Activated CD4-positive, alpha-beta T cell treated with anti-CD3 and anti-CD28 coated beads for 1 hour (primary cell): ENCODE measurements around the gene WBP11.
A peak's percentile ranks its signal among the peaks of the same experiment; 100 is the strongest.

Source experiments
- DNase-seq: peaks from one replicate; pipeline ENCODE4 v3.0.0-alpha.2; 2020

Gene WBP11

GRCh38 chr12:14814014-14814413 is 10.7 kb upstream of the WBP11 start, which contains the start of gene SMCO3:
Gene SMCO3 (minus strand): TSS chr12:14814182. CDS start chr12:14806680, 7,502 bp downstream.
- DNase-seq: no peak

GRCh38 chr12:14811486-14811885 is 8.2 kb upstream of the WBP11 start:
- no peak for DNase-seq

GRCh38 chr12:14810953-14811483 is 7.7 kb upstream of the WBP11 start:
- DNase-seq: no peak

GRCh38 chr12:14810167-14810952 is 7.1 kb upstream of the WBP11 start:
- no peak for DNase-seq

GRCh38 chr12:14803830-14804160 is 517 bp upstream of the WBP11 start:
- no peak for DNase-seq

DNA sequence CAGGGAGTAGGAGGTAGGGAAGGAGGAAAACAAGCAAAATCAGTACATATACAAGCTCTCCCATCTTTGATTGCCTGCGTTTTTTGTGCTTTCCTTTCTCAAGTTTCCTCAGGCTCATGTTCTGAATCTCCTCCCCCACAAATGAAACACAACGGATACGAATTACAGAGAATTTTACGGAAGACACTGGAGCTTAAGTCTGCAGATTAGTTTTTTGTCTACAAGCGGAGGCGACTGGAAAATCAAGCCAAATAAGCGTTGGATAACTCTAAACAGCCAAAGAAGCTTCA is 612 bp downstream of the WBP11 start:
- no peak for DNase-seq

DNA sequence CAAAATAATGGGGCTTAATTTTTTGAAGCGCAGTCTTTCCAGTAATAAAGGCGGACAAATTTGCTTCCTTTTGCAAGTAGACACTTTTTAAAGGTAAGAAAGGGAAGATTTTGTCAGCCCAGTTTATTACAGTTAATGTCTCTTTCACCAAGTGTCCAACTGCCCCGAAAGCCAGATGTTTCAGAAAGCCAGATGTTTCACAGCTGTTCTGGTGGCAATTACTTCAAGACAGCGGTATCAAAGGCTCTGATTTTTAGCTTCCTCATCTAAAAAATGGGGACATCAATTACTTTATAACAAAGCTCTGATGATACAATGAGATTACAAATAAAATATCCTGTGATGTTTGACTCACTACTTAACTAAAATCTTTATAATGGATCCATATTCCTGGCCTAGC is 1.0 kb downstream of the WBP11 start:
- no peak for DNase-seq

DNA sequence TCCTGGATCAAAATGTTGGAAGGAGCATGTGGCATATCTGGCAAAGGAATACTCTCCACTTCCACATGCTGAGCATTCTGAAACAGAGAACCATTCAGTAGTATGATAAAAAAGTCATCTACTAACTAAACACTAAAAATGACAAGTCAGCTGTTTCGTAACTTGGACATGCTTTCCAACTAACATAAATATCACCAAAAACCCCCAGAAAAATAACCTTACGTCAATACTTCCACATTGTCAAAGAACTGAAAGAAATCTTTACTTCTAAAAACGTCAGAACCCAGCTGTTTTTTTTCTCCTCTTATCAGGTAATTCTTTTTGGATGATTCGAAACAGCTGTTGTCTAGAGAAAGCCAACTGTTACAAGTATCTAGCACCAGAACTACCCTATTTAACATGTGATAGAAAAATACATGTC is 8.2 kb downstream of the WBP11 start:
- DNase-seq: no peak

DNA sequence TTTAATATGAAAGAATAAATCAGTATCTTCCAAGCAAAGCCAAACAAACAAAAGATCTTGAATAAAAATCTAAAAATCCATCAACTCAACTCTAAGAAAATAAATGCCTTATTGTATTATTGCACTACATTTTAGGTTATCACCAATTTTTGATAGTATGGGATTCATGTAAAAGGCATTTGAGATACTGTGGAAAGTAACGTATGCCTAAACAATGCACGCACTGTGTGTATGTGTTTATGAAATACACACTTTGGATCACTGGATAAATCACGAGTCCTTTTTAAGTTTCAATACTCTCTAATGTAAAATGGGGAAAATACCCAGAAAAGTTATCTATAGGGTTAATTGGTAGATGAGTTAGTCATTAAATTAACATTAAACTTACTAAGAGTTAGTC is 17.7 kb downstream of the WBP11 start:
- DNase-seq: no peak

DNA sequence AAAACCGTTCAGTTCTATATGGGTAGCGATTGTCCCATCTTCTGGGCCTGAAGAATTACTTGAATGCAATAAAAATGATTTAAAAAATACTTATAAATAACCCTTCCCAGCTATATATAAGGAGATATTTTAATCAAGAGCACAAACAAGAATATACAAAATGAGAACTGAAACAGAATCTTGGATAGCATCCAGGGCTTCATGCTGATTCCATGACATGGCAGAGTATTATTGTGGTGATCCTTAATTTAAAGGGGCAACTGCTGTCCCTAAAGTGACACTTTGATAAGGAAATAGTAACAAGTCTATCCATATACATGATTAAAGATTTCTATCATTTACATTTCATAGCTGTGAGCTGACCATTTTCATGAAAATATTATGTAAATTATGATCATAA is 18.8 kb downstream of the WBP11 start:
- no peak for DNase-seq

DNA sequence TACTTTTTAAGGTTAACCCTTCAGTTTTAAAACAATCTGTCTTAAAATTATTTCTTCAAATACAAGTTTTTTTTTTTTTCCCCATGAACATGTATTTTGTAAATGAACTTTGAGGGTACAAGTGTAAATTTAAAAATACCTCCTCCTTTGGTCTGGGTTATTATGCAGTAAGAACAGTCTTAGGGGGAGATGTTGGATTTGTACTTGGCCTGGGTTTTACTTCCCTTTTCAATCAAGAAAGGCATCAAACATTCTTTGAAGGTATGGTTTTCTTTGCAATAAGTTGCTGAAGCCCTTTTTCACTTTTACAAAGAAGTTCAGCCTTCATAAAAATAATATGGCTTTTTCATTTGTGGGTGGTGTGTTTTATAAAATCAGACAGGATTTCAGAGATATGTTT is 20.5 kb downstream of the WBP11 start:
- no peak for DNase-seq

- no peak for DNase-seq
Measured at GRCh38 chr12:14781563-14781962, 21.7 kb downstream of the WBP11 start.

DNA sequence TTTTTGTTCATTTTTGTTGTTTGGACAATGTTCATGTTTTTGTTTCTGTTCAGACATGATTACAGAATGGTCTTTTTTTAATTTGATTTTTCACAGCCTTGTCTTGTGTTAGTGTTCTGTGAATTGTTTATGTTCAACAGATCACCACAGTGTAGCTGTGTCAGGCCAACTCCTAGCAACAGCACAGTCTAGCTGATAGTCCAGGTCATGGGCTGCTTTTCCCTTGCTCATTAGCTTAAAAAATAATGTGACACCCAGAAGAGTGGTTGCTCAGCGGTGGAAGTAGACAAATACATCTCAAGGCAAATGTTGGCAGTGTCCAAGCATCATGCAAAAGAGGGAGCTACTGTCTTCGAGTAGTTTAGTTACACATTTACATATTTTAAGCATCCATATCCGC is 22.4 kb downstream of the WBP11 start:
- DNase-seq: no peak

- DNase-seq: no peak
Measured at GRCh38 chr12:14779834-14780233, 23.4 kb downstream of the WBP11 start.

DNA sequence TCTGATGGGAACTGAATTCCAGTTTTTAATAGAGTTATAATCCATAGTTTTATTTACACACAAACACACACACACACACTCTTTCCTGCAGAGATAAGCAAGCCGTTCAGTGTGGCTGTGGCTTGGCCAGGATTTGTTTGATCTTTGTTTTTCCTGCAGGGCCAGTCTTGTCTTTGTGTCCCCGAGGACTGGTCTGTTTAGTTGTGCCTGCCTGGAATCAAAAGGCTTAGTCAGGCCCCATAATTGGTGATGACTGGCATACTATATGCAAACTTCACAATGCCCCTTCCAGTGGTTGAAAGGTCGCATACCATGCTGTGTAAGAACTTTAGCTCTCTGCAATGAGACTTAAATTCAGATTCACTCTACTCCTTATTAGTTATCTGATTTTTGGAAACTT is 26.0 kb downstream of the WBP11 start:
- DNase-seq: no peak

DNA sequence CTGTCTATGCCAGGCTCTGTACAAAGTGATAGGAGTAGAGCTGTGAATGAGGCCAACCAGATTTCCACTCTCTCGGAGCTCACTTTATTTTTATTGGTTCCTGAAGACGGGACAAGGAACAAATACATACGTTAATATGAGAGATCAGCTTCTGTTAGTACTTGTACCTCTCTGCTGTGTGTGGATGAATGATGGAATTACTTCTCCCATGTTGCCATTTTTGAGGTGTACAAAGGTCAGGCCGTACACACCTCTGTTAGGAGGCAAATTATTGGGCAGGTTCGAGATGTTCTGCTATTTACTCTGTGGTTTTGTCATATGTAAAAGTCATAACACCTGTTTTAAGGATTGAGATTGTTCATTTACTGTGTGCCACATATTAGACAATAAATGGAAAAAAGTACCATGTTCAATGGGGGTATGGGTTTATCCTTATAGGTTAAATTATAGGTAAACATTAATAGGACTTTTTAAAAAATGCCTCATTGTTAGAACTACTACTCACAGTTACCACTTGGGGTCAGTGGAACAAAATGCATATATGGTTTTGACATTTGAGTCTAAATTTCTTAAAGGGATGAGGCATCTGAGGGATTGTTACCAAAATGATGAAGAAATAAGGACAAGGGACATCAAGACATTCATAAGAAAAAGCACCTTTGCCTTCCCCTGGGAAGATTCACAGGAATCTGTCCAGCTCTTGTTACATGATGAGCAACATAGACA is 26.9 kb downstream of the WBP11 start:
- DNase-seq: no peak

DNA sequence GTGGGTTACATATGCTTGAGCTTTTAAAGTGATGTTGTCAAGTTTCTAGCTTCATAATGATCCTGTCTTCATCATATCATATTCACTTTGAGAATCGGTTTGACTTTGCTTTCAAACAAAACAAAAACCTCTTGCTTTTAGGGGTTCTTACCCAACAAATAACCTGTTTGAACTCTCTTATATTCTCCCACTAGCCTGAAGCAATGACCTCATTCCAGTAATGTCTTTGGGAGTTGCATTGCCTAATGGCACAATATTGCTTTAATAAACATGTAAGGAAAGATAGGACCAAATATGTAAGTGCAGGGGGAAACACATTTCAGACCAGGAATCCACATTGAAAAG is 27.7 kb downstream of the WBP11 start:
- DNase-seq: no peak

DNA sequence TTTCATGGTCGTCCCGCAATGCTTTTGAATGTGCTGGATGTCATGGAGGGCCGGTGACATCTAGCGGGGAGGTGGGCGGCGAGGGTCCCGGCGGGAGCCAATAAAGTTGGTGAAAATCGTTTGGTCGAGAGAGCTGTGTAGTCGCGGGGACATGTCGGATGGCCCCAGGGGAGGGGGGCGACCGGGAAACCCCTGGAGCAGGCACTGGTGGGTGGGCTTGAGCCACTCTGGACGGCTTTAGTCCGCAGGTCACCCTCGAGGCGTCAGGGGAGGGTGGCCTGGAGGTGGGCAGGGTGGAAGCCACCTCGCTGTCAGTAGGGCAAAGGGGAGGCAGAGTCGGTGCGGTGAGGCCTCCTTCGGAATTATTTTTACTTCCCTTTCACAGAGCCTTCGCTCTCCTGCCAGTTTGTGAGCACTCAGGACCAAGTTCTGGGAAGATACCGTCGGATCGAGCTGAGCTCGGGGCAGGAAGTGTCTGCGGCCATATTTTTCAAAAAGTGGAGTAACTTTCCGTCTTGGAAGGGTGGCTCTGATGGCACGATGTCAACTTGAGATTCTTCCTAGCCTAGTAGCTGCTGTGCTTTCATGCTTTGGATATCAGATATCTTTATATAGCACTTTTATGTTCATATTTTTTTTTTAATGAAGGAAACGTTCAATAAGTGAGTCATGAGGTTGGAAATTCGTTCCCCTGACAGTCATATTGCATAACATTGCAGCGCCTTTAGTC is 28.2 kb downstream of the WBP11 start:
- no peak for DNase-seq

DNA sequence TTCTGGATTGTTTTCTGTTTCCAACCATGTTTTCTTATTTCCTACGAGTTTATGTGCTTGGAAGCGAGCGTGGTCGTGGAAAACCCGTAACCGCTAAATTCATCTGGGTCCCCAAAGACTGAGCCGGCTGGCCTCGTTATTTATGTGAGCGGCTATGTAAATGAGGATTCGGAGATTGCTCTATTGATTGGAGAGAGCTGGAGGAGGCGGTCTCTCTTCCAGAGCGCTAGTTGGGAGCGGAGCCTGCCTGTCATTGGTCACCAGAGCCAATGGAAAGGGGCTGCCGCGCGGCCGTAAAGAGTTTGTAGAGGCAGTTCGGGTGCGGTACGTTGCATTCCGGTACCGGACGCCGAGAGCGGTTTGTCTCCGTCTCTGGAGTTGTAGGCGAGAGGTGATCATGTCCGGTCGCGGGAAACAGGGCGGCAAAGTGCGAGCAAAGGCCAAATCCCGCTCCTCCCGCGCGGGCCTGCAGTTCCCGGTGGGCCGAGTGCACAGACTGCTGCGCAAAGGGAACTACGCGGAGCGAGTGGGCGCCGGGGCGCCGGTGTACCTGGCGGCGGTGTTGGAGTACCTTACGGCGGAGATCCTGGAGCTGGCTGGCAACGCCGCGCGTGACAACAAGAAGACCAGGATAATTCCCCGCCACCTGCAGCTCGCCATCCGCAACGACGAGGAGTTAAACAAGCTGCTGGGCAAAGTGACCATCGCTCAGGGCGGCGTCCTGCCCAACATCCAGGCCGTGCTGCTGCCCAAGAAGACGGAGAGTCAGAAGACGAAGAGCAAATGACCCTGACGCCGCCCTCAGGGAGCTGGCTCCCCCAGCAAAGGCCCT is 29.0 kb downstream of the WBP11 start:
- peak; percentile 80 for DNase-seq

- no peak for DNase-seq
Measured at GRCh38 chr12:14773685-14774073, 29.6 kb downstream of the WBP11 start.

DNA sequence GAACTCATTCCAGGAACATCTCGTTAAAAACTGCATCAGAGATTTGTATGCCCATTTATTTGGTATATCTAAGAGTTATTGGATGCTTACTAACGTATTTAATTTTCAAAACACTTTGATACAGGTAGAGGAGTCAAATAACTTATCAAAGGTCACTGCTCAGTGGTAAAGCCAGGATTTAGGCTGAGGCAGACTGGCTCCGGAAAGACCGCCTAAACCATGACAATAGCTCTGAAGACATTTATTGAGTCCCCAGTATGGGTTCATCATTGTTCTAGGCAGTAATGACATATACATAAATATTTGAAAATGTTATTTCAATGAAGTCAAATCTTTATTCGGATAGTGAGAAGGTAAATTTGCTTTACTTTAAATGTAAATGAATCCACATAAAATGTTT is 30.3 kb downstream of the WBP11 start:
- no peak for DNase-seq

DNA sequence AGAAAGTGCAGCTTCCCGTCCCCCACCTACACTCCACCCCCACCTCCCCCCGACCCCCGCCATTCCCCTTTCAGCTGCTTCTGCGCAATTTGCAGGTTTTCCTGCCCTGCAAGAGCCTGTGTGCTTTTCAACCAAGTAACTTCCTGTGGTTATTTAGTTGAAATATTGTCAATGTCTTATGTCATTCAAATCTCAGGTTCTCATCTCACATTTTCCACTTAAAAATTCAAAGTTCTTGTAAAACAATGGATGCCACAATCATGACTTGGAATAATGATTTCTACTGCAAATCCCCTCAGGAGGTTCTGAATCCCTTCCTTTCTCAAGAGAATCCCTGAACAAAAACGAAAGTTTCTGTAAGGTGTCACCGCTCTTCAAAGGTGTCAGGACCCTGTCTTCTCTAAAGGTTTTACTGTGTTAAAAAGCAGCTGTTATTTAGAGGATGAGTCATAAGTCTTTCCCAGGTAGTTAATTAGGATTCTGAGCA is 31.6 kb downstream of the WBP11 start:
- peak; percentile 15 for DNase-seq
